GM23338 (cell line): Measurements from ENCODE around the gene PURA. TPM values are rescaled to one million over a fixed set of nuclear protein-coding genes. Genes with fewer than 3 reads are reported as not detected.

Source experiments
- EZH2 ChIP-seq: fragments of 200-600 bp; sonication (generic); IDR thresholded peaks from one replicate; pipeline ENCODE4 v1.8.0; 2017; ENCODE audit warnings: antibody characterized with exemption, mild to moderate bottlenecking, low read depth; ENCODE audit not compliant: unreplicated experiment
- EZH2phosphoT487 ChIP-seq: fragments of 200-600 bp; sonication (generic); IDR thresholded peaks from one replicate; pipeline ENCODE4 v1.8.1; 2018; ENCODE audit warnings: antibody characterized with exemption; ENCODE audit not compliant: unreplicated experiment
- NANOG ChIP-seq: IDR thresholded peaks from 2 replicates; pipeline ENCODE4 v1.6.1; 2016; ENCODE audit warnings: antibody characterized with exemption, borderline replicate concordance
- POLR2AphosphoS5 ChIP-seq: IDR thresholded peaks from 2 replicates; pipeline ENCODE4 v1.6.1; 2016; ENCODE audit warnings: antibody characterized with exemption, low read depth
- STAT1 ChIP-seq: IDR thresholded peaks from one replicate; pipeline ENCODE4 v1.6.1; 2016; ENCODE audit warnings: antibody characterized with exemption; ENCODE audit not compliant: unreplicated experiment
- ZNF114 ChIP-seq: fragments of 250-450 bp; sonication (Bioruptor Pico); IDR thresholded peaks from 2 replicates; pipeline ENCODE4 v1.5.0; 2020; ENCODE audit warnings: mild to moderate bottlenecking, moderate library complexity
- ZNF331 ChIP-seq: fragments of 250-450 bp; sonication (Bioruptor Pico); IDR thresholded peaks from 2 replicates; pipeline ENCODE4 v1.5.0; 2020; ENCODE audit warnings: low read depth, mild to moderate bottlenecking, moderate library complexity
- polyA plus RNA-seq: library from polyadenylated mRNA; unstranded; fragments of >200 nt; fragmentation: Nextera tagmentation; extraction: Ambion mirVana; gene quantifications from 2 replicates; pipeline ENCODE4 v1.2.1, GENCODE V29; 2016
- total RNA-seq: library from RNA; depleted of rRNA; stranded (reverse); fragments of >200 nt; shearing (Covaris generic); gene quantifications from 2 replicates; pipeline ENCODE4 v1.2.3, GENCODE V29; 2014
- TF ChIP-seq, protein P1 (sequence below): fragments of 250-450 bp; sonication (Bioruptor Pico); IDR thresholded peaks from 2 replicates; pipeline ENCODE4 v1.5.0; 2020; ENCODE audit warnings: mild to moderate bottlenecking, moderate library complexity
- TF ChIP-seq, protein P2 (sequence below): IDR thresholded peaks from one replicate; pipeline ENCODE4 v1.6.1; 2018; ENCODE audit warnings: antibody characterized with exemption; ENCODE audit not compliant: unreplicated experiment

Gene PURA
- total and polyA plus RNA-seq, 2 experiments from 2014 or later, result 1.5 to 2.3 TPM

DNA sequence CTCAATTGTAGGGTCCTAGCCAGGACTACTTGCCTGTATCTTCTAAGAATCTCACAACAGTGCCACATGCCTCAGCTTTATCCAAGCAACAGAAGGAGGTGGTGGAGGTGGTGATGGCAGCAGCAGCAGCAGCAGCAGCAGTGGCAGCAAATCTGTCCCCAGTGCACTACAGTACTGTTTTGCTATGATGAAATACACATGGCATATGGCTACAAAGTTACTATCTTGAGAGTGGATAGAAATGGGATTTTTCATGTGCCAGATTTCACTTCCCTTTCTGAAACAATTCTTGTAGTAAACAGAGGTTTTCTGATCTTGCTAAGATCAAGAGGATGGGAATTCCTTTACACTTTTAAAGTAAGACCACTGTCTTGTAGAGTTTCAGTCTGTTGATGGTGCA is 53.0 kb downstream of the PURA start (continued):
- TF ChIP-seq, protein P1, sequence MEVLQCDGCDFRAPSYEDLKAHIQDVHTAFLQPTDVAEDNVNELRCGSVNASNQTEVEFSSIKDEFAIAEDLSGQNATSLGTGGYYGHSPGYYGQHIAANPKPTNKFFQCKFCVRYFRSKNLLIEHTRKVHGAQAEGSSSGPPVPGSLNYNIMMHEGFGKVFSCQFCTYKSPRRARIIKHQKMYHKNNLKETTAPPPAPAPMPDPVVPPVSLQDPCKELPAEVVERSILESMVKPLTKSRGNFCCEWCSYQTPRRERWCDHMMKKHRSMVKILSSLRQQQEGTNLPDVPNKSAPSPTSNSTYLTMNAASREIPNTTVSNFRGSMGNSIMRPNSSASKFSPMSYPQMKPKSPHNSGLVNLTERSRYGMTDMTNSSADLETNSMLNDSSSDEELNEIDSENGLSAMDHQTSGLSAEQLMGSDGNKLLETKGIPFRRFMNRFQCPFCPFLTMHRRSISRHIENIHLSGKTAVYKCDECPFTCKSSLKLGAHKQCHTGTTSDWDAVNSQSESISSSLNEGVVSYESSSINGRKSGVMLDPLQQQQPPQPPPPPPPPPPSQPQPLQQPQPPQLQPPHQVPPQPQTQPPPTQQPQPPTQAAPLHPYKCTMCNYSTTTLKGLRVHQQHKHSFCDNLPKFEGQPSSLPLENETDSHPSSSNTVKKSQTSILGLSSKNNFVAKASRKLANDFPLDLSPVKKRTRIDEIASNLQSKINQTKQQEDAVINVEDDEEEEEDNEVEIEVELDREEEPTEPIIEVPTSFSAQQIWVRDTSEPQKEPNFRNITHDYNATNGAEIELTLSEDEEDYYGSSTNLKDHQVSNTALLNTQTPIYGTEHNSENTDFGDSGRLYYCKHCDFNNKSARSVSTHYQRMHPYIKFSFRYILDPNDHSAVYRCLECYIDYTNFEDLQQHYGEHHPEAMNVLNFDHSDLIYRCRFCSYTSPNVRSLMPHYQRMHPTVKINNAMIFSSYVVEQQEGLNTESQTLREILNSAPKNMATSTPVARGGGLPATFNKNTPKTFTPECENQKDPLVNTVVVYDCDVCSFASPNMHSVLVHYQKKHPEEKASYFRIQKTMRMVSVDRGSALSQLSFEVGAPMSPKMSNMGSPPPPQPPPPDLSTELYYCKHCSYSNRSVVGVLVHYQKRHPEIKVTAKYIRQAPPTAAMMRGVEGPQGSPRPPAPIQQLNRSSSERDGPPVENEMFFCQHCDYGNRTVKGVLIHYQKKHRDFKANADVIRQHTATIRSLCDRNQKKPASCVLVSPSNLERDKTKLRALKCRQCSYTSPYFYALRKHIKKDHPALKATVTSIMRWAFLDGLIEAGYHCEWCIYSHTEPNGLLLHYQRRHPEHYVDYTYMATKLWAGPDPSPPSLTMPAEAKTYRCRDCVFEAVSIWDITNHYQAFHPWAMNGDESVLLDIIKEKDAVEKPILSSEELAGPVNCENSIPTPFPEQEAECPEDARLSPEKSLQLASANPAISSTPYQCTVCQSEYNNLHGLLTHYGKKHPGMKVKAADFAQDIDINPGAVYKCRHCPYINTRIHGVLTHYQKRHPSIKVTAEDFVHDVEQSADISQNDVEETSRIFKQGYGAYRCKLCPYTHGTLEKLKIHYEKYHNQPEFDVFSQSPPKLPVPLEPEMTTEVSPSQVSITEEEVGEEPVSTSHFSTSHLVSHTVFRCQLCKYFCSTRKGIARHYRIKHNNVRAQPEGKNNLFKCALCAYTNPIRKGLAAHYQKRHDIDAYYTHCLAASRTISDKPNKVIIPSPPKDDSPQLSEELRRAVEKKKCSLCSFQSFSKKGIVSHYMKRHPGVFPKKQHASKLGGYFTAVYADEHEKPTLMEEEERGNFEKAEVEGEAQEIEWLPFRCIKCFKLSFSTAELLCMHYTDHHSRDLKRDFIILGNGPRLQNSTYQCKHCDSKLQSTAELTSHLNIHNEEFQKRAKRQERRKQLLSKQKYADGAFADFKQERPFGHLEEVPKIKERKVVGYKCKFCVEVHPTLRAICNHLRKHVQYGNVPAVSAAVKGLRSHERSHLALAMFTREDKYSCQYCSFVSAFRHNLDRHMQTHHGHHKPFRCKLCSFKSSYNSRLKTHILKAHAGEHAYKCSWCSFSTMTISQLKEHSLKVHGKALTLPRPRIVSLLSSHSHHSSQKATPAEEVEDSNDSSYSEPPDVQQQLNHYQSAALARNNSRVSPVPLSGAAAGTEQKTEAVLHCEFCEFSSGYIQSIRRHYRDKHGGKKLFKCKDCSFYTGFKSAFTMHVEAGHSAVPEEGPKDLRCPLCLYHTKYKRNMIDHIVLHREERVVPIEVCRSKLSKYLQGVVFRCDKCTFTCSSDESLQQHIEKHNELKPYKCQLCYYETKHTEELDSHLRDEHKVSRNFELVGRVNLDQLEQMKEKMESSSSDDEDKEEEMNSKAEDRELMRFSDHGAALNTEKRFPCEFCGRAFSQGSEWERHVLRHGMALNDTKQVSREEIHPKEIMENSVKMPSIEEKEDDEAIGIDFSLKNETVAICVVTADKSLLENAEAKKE, result no peak
- no peak for TF ChIP-seq POLR2AphosphoS5
- no peak for TF ChIP-seq EZH2
- no peak for TF ChIP-seq NANOG
- TF ChIP-seq STAT1, result no peak
- TF ChIP-seq ZNF114 (CRISPR knock-in tag), result no peak
- TF ChIP-seq, protein P2, sequence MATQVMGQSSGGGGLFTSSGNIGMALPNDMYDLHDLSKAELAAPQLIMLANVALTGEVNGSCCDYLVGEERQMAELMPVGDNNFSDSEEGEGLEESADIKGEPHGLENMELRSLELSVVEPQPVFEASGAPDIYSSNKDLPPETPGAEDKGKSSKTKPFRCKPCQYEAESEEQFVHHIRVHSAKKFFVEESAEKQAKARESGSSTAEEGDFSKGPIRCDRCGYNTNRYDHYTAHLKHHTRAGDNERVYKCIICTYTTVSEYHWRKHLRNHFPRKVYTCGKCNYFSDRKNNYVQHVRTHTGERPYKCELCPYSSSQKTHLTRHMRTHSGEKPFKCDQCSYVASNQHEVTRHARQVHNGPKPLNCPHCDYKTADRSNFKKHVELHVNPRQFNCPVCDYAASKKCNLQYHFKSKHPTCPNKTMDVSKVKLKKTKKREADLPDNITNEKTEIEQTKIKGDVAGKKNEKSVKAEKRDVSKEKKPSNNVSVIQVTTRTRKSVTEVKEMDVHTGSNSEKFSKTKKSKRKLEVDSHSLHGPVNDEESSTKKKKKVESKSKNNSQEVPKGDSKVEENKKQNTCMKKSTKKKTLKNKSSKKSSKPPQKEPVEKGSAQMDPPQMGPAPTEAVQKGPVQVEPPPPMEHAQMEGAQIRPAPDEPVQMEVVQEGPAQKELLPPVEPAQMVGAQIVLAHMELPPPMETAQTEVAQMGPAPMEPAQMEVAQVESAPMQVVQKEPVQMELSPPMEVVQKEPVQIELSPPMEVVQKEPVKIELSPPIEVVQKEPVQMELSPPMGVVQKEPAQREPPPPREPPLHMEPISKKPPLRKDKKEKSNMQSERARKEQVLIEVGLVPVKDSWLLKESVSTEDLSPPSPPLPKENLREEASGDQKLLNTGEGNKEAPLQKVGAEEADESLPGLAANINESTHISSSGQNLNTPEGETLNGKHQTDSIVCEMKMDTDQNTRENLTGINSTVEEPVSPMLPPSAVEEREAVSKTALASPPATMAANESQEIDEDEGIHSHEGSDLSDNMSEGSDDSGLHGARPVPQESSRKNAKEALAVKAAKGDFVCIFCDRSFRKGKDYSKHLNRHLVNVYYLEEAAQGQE, result no peak
- no peak for TF ChIP-seq EZH2phosphoT487
- TF ChIP-seq ZNF331 (CRISPR knock-in tag), result no peak
